ENCODE measurements around the gene CHST3.

DNA sequence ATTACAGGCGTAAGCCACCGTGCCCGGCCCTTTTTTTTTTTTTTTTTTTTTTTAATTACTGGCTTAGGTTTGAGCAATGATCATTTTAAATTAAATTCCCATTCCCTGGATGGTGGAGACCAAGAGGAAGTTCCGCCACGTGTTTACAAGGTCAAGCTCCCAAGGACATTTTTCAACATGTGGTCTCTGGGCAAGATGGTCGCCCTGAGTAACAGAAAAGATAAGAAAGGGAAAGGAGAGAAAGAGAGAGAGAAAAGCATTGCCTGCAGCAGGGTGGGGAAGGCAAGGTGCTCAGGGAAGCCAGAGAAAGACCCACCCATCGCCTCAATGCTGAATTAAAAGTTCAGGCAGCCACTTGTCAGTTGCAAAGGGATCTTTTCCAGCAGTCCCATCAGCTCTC, 45.2 kb upstream of the CHST3 start:
- no peak for TF ChIP-seq TCF7L2 (IDR thresholded peaks at IDR 0.05; ENCODE audit: low read depth, low read length)
- TF ChIP-seq, protein P1, sequence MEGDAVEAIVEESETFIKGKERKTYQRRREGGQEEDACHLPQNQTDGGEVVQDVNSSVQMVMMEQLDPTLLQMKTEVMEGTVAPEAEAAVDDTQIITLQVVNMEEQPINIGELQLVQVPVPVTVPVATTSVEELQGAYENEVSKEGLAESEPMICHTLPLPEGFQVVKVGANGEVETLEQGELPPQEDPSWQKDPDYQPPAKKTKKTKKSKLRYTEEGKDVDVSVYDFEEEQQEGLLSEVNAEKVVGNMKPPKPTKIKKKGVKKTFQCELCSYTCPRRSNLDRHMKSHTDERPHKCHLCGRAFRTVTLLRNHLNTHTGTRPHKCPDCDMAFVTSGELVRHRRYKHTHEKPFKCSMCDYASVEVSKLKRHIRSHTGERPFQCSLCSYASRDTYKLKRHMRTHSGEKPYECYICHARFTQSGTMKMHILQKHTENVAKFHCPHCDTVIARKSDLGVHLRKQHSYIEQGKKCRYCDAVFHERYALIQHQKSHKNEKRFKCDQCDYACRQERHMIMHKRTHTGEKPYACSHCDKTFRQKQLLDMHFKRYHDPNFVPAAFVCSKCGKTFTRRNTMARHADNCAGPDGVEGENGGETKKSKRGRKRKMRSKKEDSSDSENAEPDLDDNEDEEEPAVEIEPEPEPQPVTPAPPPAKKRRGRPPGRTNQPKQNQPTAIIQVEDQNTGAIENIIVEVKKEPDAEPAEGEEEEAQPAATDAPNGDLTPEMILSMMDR (IDR thresholded peaks at IDR 0.05) = no peak

All from Panc1 (cell line).